IPS-18a (cell line): ENCODE results near the gene GBX1.

Experiments used
- H3K27ac ChIP-seq: one replicate; pipeline ENCODE4 v1.5.1; 2013; ENCODE audit warnings: low read length
- H3K27me3 ChIP-seq: one replicate; pipeline ENCODE4 v1.6.1; 2013; ENCODE audit warnings: mild to moderate bottlenecking, low read length; ENCODE audit not compliant: control insufficient read depth, insufficient read depth
- H3K36me3 ChIP-seq: one replicate; pipeline ENCODE4 v1.6.1; 2013; ENCODE audit warnings: low read depth, low read length; ENCODE audit not compliant: control insufficient read depth
- H3K4me1 ChIP-seq: one replicate; pipeline ENCODE4 v1.6.1; 2013; ENCODE audit warnings: low read depth, low read length; ENCODE audit not compliant: control insufficient read depth
- H3K4me3 ChIP-seq: one replicate; pipeline ENCODE4 v1.5.1; 2013; ENCODE audit warnings: low read length
- H3K9ac ChIP-seq: one replicate; pipeline ENCODE4 v1.6.1; 2013; ENCODE audit warnings: mild to moderate bottlenecking, low read length, moderate library complexity
- H3K9me3 ChIP-seq: one replicate; pipeline ENCODE4 v1.6.1; 2013; ENCODE audit warnings: low read depth, low read length; ENCODE audit not compliant: control insufficient read depth

The GBX1 gene

DNA sequence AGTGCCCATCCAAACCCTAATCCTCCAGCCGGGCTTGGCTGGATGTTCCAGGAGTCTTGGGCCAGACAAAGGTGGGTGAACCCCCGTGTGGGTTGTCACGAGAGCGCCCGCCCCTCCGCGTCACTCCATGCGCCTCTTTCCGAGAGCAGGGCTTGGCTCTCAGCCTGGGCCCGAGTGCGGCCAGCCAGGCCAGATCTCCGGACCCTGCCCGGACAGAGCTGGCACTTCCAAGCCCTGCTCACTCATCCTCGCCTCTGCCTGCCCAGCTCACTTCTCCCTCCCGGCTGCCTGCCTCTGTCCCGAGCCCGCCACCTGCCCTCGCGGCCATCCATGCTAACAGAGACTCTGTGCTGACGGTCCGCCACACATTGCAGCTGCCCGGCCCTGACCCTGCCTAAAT lies 46.6 kb downstream of the GBX1 start:
- H3K4me3 ChIP-seq = no peak overlapping the region
- peaks cover 20% of the 10 kb centered on the region for H3K27me3 ChIP-seq
- no peaks in the 10 kb centered on the region for H3K9me3 ChIP-seq
- peaks cover 7% of the 10 kb centered on the region for H3K36me3 ChIP-seq
- H3K4me1 ChIP-seq = peaks cover 3% of the 10 kb centered on the region
- H3K9ac ChIP-seq = no peak overlapping the region
- H3K27ac ChIP-seq = no peak overlapping the region

DNA sequence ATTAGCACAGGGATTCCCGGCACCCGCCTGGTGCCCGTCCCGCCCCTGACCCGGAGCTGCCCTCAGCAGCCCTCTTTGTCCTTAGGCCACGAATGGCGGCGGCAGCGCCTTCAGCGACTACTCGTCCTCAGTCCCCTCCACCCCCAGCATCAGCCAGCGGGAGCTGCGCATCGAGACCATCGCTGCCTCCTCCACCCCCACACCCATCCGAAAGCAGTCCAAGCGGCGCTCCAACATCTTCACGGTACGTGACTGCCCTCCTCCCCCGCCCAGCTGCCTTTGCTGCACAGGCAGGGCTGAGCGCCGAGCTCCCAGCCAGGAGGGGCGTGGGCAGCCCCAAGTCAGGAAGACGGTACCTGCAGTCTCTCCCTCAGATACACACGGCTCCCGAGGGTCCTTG lies 47.6 kb downstream of the GBX1 start:
- H3K4me3 ChIP-seq = no peak overlapping the region
- peaks cover 7% of the 10 kb centered on the region for H3K36me3 ChIP-seq
- H3K27ac ChIP-seq = no peak overlapping the region
- no peaks in the 10 kb centered on the region for H3K9me3 ChIP-seq
- H3K4me1 ChIP-seq = no peaks in the 10 kb centered on the region
- H3K9ac ChIP-seq = no peak overlapping the region
- peaks cover 22% of the 10 kb centered on the region for H3K27me3 ChIP-seq

DNA sequence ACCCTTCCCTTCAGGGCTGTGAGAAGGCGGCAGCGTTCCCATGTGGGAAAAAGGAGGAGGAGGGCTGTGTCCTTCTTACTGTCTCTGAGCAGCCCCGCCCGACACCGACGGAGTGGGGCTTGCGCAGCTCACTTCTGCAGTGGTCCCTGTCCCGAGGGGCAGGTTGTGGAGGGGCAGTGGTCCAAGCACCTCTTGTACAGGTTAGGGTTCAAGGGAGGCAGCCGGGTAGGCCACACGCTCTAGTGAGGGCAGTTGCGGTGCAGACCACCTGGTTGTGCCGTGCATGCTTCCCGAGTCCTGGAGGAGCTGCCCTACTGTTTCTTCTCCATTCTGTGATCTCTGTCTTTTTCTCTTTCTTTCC lies 48.5 kb downstream of the GBX1 start:
- no peak overlapping the region for H3K9ac ChIP-seq
- H3K4me1 ChIP-seq = peaks cover 2% of the 10 kb centered on the region
- H3K27ac ChIP-seq = no peak overlapping the region
- H3K36me3 ChIP-seq = peaks cover 7% of the 10 kb centered on the region
- no peak overlapping the region for H3K4me3 ChIP-seq
- no peaks in the 10 kb centered on the region for H3K9me3 ChIP-seq
- peaks cover 18% of the 10 kb centered on the region for H3K27me3 ChIP-seq

DNA sequence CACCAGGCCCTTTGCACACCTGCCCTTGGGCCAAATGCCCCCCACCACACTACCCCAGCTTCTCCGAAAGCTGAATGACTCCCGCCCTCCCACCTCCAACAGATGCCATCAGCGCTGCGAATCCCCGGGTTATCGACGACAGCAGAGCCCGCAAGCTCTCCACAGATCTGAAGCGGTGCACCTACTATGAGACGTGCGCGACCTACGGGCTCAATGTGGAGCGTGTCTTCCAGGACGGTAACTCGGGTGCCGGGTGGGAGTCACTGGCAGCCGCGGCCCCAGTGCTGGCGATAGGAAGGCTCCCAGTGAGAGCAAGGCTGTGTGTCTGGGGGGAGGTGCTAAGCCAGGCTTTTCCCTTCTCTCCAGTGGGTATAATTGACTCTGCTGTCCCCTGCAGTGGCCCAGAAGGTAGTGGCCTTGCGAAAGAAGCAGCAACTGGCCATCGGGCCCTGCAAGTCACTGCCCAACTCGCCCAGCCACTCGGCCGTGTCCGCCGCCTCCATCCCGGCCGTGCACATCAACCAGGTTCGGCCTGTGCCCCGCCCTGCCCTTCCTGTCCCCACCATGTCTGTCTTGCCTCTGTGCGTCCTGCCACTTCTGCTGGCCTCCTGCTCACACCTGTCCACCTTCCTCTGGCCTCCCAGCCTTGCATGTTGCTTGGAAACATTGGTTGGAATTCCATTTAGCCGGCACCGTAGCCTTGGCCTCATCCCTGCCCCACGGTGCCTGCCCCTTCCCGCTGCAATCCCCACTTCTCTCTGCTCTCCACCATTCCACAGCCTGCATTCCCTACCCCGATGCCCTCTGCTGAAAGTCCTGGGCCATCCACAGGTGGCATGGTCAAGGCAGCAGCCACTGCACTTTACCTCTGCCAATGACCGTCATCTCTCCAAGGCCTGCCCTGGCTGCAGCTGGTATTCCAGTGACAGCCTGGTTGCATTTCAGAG lies 49.1 kb downstream of the GBX1 start:
- no peaks in the 10 kb centered on the region for H3K9me3 ChIP-seq
- peaks cover 9% of the 10 kb centered on the region for H3K4me1 ChIP-seq
- H3K9ac ChIP-seq = no peak overlapping the region
- no peak overlapping the region for H3K27ac ChIP-seq
- peaks cover 24% of the 10 kb centered on the region for H3K27me3 ChIP-seq
- H3K4me3 ChIP-seq = no peak overlapping the region
- H3K36me3 ChIP-seq = peaks cover 7% of the 10 kb centered on the region

DNA sequence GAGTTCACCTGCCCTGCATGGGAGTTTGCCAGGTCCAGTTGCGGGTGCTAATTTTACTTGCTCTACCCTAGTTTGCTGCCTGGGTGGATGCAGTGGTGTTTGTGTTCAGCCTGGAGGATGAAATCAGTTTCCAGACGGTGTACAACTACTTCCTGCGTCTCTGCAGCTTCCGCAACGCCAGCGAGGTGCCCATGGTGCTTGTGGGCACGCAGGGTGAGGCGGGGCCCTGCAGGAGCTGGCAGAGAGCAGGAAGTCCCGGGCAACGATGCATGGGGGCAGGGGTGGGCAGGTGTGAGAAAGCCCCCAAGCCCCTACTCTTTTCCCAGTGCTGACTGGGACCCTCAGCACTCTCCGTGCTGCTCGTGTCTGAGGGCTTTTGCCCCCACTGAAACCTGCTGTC lies 49.9 kb downstream of the GBX1 start:
- no peak overlapping the region for H3K4me3 ChIP-seq
- no peak overlapping the region for H3K9ac ChIP-seq
- peaks cover 7% of the 10 kb centered on the region for H3K36me3 ChIP-seq
- H3K9me3 ChIP-seq = no peaks in the 10 kb centered on the region
- peaks cover 24% of the 10 kb centered on the region for H3K27me3 ChIP-seq
- no peak overlapping the region for H3K27ac ChIP-seq
- H3K4me1 ChIP-seq = peaks cover 11% of the 10 kb centered on the region

DNA sequence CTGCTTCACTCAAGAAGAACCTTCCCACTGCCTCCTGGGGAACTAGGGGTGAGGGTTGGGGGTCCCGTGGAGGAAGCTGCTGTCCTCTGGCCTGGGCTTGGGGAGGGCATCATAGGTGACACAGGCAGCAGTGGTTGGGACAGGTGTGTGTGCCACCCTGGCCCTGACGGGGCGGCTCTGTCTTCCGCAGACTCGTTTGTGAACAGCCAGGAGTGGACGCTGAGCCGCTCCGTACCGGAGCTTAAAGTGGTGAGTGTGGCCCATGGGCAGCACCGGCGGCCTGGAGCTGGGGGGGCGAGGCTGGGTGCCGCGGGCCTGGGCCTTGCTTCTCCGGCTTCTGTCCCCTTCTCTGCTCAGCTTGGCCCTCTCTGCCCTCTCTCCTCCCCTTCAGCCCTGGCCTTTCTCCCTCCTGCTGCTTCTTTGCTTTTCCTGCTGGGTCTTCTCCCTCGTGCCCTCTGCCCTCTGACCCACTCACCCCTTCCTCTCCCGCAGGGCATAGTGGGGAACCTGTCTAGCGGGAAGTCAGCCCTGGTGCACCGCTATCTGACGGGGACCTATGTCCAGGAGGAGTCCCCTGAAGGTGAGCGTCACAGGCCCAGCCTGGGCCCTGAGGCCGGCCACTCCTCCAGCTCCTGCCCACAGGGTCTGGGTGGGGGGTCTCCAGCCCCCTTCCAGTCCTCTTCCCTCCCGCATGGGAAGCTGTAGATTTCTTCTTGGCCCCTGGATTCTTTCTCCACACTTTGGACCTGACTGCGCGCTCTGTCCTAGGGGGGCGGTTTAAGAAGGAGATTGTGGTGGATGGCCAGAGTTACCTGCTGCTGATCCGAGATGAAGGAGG lies 50.7 kb downstream of the GBX1 start:
- no peak overlapping the region for H3K27ac ChIP-seq
- H3K27me3 ChIP-seq = peaks cover 24% of the 10 kb centered on the region
- no peak overlapping the region for H3K4me3 ChIP-seq
- H3K4me1 ChIP-seq = peaks cover 11% of the 10 kb centered on the region
- peaks cover 7% of the 10 kb centered on the region for H3K36me3 ChIP-seq
- H3K9me3 ChIP-seq = no peaks in the 10 kb centered on the region
- H3K9ac ChIP-seq = no peak overlapping the region

DNA sequence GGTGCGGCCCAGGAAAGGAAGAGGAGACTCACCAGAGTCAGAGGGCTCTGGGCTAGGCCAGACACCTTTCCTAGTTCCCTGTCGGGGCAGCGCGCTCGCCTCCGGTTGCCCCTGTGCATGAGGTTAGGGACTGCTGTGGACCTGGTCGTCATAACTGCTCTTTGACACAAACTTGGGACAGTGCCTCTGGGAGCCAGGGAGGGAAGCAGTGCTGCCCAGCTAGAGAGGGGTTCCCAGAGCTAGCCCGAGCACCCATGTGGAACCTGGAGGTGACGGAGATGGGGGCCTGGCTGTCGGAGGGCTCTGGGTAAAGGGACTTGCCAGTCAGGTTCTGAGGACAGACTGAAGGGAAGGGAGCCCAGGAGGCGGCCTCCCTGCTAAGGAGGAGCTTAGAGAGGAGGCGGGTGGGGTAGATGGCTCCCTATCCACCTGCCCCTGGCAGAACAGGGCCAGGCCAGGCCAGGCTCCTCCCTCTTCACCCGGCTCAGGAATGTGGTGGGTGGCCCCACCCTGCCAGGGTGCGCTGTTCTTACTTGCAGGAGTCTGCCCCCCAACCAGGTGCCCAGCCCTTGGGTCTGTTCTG lies 51.6 kb downstream of the GBX1 start:
- H3K9me3 ChIP-seq = no peaks in the 10 kb centered on the region
- peak overlapping the region; percentile 42 for H3K4me3 ChIP-seq
- no peak overlapping the region for H3K27ac ChIP-seq
- H3K36me3 ChIP-seq = peaks cover 7% of the 10 kb centered on the region
- H3K4me1 ChIP-seq = peaks cover 11% of the 10 kb centered on the region
- H3K27me3 ChIP-seq = peaks cover 24% of the 10 kb centered on the region
- no peak overlapping the region for H3K9ac ChIP-seq

DNA sequence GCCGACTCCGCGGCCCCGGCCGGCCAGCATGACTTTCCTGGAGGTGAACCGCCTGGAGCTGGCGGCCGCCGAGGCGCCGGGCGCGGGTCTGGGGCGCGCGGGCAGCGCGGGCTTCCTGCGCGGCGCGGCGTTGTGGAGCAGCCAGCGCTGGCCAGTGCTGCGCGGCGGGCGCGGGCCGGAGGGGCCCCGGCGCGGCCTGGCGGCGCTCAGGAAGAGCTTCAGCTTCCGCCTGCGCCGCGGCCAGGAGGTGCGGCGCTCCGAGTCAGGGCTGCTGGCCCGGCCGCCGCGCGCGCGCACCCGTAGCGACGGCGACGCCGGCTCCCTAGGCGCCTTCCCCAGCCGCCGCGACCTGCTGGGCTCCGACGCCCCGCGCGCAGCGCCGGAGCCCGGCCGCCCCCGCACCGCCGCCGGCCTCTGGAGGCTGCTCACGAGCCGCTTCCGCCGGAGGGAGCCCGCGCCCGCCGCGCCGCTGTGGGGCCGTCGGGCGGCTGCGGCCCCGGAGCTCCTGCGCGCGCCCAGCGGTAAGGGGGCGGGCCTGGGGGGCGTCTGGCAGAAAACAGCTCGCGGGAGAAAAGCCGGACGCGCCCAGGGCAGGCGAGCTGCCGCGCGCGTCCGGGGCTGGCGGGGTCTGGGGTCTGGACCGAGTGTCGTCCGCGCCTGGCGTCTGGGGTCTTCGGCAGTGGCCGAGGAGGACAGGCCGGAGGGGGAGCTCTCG lies 52.2 kb downstream of the GBX1 start:
- peaks cover 3% of the 10 kb centered on the region for H3K36me3 ChIP-seq
- H3K9ac ChIP-seq = no peak overlapping the region
- peak overlapping the region; percentile 42 for H3K4me3 ChIP-seq

DNA sequence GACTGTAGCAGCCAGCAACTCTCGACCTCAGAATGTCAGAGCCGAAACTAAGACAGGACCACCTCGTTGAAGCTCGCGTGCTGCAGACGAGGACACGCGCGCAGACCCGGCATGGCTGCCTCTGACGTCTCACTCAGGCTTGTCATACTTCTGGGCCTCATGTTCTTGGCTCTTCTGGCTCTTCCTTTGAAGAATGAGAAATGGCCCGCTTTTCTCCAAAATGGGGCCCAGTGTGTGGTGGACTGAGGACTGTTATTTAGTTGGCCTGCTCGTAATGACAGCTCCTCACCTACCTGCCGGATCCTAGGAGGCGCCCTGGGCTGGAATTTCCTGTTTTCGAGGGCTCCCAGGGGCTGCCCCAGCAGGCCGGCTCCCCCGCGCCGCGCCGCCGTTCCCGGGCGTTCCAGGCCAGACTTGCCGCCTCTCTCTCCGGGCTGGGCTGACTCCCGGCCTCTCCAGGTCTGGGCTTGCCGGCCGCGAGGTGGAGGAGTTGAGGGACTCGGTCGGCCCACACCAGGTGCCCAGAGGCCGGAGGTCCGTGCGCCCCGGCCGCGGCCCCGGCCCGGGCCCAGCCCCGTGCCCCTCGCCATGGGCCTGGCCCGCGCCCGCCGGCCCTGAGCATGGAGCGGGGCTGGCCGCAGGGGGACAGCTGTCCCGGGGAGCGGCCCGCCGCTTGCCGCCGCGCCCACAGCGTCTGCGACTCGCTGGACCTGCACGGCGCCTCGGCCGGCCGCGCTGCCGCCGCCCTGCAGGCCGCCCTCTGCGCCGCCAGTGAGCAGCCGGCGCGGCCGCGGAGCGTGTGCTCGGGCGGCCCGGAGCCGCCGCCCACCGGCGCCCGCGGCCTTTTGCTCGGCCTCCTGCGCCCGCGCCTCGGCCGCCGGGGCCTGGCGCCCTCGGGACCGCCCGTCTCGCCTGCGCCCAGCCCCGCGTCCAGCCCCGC lies 53.1 kb downstream of the GBX1 start:
- H3K9me3 ChIP-seq = no peaks in the 10 kb centered on the region
- H3K9ac ChIP-seq = no peak overlapping the region
- H3K27me3 ChIP-seq = peaks cover 24% of the 10 kb centered on the region
- H3K4me3 ChIP-seq = peak overlapping the region; percentile 19
- H3K27ac ChIP-seq = no peak overlapping the region
- H3K36me3 ChIP-seq = no peaks in the 10 kb centered on the region
- peaks cover 11% of the 10 kb centered on the region for H3K4me1 ChIP-seq

More for the DNA sequence above, 52.2 kb downstream of the GBX1 start:
- Histone ChIP-seq H3K4me1 (peaks cover 11% of the 10 kb centered on the region), H3K9me3 (no peaks in the 10 kb centered on the region), H3K27ac (no peak overlapping the region), H3K27me3 (peaks cover 24% of the 10 kb centered on the region)

DNA sequence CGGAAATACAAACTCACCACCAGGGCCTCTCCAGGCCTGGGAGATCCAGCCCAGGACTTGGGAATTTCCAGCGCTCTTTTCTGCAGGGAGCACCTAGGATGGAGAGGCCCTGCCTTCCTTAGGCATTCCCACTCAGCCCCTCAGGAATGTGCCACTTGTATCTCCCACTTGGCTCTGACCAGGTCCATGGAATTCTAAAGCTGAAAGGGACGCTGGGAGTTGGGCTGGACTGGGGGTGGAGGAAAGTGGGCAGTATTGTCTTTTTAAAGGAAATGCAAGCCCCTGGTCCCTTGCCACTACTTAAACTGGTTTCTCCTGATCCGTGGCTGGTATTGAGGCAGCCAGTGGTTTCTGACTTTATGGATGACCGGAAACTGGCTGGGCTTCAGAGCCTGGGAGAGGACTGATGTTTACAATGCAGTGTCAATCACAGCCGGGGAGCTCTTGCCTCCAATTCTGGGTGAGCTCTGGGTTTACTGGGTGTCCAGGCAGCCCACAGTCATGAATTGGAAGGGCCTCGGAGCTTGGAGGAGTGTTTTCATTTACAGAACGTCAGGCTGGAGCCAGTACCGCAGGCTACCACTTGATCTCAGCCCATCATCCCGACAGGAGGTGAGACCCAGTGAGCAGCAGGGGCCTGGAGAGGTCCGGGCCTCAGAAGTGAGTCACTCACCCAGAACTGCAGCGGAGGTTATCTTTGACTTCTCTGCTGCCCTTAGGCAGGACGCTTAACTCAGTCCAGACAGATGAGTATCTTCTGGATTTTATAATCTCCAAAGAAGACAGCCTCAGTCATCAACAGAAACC lies 53.9 kb downstream of the GBX1 start:
- H3K4me1 ChIP-seq = peaks cover 11% of the 10 kb centered on the region
- no peaks in the 10 kb centered on the region for H3K9me3 ChIP-seq
- peaks cover 24% of the 10 kb centered on the region for H3K27me3 ChIP-seq
- no peaks in the 10 kb centered on the region for H3K36me3 ChIP-seq
- no peak overlapping the region for H3K27ac ChIP-seq
- peak overlapping the region; percentile 19 for H3K4me3 ChIP-seq
- H3K9ac ChIP-seq = no peak overlapping the region
